ENCODE measurements around the gene IMPA2. TPM values are rescaled to one million over a fixed set of nuclear protein-coding genes. Genes with fewer than 3 reads are reported as not detected.

Gene IMPA2
- total and polyA plus RNA-seq, 2 of the 4 experiments (the other 2 are of a cell fraction) = 5.4 to 5.5 TPM

- dilution Hi-C loops (cut with HindIII; ENCODE audit: low sequenced_read_pairs, unreplicated experiment) = no loop called here
- H2BK120ac ChIP-seq (ENCODE audit: low read depth, low read length) = no peak overlapping the region
- DNase-seq (no peak), ATAC-seq (ENCODE audit: low read depth) (no peak)
- no peak overlapping the region for H3K4me3 ChIP-seq (ENCODE audit: insufficient read depth, low read depth, low read length)
- no peak overlapping the region for H4K5ac ChIP-seq (ENCODE audit: low read depth, low read length)
- H2AK5ac ChIP-seq (ENCODE audit: low read depth, low read length) = no peak overlapping the region
- no peak overlapping the region for H3K18ac ChIP-seq (ENCODE audit: low read depth, low read length)
- no peak overlapping the region for H3K56ac ChIP-seq (ENCODE audit: extremely low read depth, insufficient read depth, low read length)
- in situ Hi-C loops (cut with MboI; ENCODE audit: low sequenced_read_pairs) = loop anchor here (5.0 kb wide), 1 partner anchor 101 kb away; no protein-coding TSS in a partner anchor
- CTCF ChIA-PET = interaction anchor here (0.5 to 6.5 kb wide), 2 partner anchors 17 to 55 kb away, joined by 5 to 109 read pairs; no protein-coding TSS in a partner anchor
- POLR2A ChIA-PET (ENCODE audit: unreplicated experiment) = no interaction called here
- H2BK15ac ChIP-seq (ENCODE audit: low read depth, low read length) = no peak overlapping the region
- no peaks in the 10 kb centered on the region for H3K79me1 ChIP-seq (ENCODE audit: low read depth in 1 of 2, low read length in 2 of 2)
- H2AK9ac ChIP-seq (replicated peaks; ENCODE audit: low read depth, low read length, poor library complexity) = no peak overlapping the region
- no peak overlapping the region for H3K4ac ChIP-seq (ENCODE audit: low read depth, low read length)
- intact Hi-C loops (cut with micrococcal nuclease) = loop anchor here (10.0 kb wide), 2 partner anchors 86 to 334 kb away; partner anchors contain the start of gene CHMP1B
- H3K9me1 ChIP-seq (ENCODE audit: insufficient read depth, low read length) = no peaks in the 10 kb centered on the region
- no peak overlapping the region for H2AFZ ChIP-seq (replicated peaks; ENCODE audit: low read length, poor library complexity)
- TF ChIP-seq RFX5 (IDR thresholded peaks at IDR 0.05; ENCODE audit: low read depth, low read length) (no peak), MXI1 (IDR thresholded peaks at IDR 0.05; ENCODE audit: borderline replicate concordance, low read depth, low read length) (no peak), POLR2A (IDR thresholded peaks at IDR 0.05; ENCODE audit: low read depth, low read length) (no peak), CTCF (conservative IDR thresholded peaks at IDR 0.05; ENCODE audit: low read depth, low read length) (no peak), CHD1 (IDR thresholded peaks at IDR 0.05; ENCODE audit: low read depth, low read length) (no peak), USF2 (IDR thresholded peaks at IDR 0.05; ENCODE audit: low read depth, low read length) (no peak), MAFK (IDR thresholded peaks at IDR 0.05; ENCODE audit: low read depth, low read length) (no peak)
- H3K27me3 ChIP-seq (ENCODE audit: control insufficient read depth, insufficient read depth, low read length) = no peaks in the 10 kb centered on the region
- no peak overlapping the region for H3K23ac ChIP-seq (ENCODE audit: low read depth, low read length)
- no peak overlapping the region for H3K27ac ChIP-seq (ENCODE audit: insufficient read depth, low read length)
- H4K20me1 ChIP-seq (ENCODE audit: insufficient read depth, low read length) = no peaks in the 10 kb centered on the region
- no peak overlapping the region for H2BK20ac ChIP-seq (ENCODE audit: low read depth, low read length)
- no peak overlapping the region for H3K9ac ChIP-seq (ENCODE audit: low read depth, low read length)
- H4K91ac ChIP-seq (ENCODE audit: insufficient read depth, low read depth, low read length) = no peak overlapping the region
- H4K8ac ChIP-seq (ENCODE audit: low read depth in 2 of 2, low read length in 2 of 2) = no peak overlapping the region
- H3K36me3 ChIP-seq (ENCODE audit: control insufficient read depth, insufficient read depth, low read length) = no peaks in the 10 kb centered on the region
- H3K14ac ChIP-seq (replicated peaks; ENCODE audit: low read depth, low read length) = no peak overlapping the region
- BruUV-seq (replicated peaks) = no TSS peak
- peaks cover 2% of the 10 kb centered on the region; the same call in 1 of the 2 replicates for H3K4me1 ChIP-seq (ENCODE audit: control insufficient read depth, insufficient read depth, low read length)
- no CpG with 5 or more reads among the region's 2 CpGs for WGBS, 2 experiments (ENCODE audit: extremely low coverage in 2 of 2, insufficient read length in 1 of 2)
- no peak overlapping the region for H3K4me2 ChIP-seq (ENCODE audit: low read depth, low read length)
- H2BK5ac ChIP-seq (ENCODE audit: low read depth, low read length, poor library complexity, severe bottlenecking) = no peak overlapping the region
- H3K9me3 ChIP-seq (ENCODE audit: control insufficient read depth, insufficient read depth, low read length) = no peaks in the 10 kb centered on the region
These were observed 40.4 kb upstream of the IMPA2 start for GRCh38 chr18:11940956-11941355.
